Measurements from ENCODE around the gene TEKT2.

TEKT2 gene

DNA sequence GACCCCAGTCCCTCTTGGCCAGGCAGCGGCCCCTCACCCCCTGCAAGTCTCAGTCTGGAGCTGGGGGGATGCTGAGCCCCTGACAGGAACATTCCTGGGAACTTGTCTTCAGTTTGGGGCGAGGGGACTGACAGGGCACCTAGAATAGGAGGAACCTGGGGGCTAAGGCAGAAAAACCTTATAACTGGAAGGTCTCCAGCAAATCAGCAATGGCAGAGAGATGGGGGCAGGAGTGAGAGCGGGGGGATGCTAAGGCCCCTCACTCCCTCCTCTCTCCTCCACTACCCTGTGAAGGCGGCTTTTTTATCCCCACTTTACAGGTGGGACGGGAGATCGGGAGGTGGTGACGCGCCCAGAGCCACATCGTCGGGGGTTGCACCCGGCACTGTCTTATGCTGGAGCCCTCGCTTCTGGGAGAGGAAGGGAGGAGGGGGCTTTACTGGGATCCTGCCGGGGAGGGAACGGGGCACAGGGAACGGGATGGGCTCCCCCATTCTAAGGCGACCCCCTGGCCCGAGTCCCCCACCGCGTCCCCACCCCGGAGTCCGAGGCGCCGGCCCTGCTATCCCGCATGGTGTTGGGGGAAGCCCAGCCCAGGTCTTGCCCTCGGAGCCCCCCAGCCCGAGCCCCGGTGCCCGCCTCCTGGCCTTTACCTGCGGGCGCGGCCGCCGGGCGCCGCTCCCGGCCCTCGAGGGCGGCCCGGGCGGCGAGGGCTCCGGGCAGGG, 40.7 kb downstream of the TEKT2 start:
- Histone ChIP-seq H3K4me1 (ENCODE audit: control insufficient read depth, insufficient read depth, low read length) (no peaks in the 10 kb centered on the region), H3K27ac (ENCODE audit: extremely low read depth, low read depth, low read length) (no peak overlapping the region)
- CTCF ChIA-PET = interaction anchor here (0.6 to 1.0 kb wide), 3 partner anchors 8 to 242 kb away, joined by 3 to 4 read pairs (median 3); no protein-coding TSS in a partner anchor

DNA sequence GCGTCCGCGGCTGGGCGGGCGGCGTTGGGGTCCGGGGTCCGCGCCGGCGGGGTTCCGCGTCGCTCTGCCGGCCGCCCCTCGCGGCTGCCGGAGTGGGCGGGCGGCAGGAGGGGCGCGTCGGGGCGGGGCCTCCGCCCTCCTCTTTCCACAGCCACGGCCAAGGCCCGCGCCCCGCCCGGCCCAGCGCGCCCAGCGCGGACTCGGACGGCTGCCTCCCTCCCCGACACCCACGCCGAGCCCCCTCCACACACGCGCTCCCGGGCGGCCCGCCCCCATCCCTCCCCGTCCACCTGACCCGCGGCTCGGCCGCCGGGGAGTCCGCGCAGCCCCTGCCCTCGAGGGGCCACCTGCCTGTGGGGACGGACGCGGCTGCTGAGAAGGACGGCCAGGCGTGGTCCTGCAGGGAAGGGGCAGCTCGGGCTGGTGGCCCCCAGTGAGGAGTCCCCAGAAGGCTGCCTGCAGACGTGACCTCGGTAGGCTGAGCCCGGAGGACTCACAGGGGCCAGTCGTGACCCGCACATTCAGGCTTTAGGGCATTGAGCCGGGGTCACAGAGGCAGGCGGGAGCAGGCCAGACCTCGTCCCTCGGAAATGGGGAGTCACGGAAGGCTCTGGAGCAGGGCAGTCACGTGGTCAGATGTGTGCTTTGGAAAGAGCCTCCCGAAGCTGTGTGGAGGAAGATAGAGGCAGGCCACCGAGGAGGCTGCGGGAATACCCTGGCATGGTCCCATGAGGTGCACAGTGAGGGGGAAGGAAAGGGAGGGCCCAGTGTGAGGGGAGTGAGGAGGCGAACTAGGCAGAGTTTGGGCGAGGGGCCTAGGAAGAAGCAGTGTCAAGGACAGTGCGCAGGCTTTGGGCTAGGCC, 41.5 kb downstream of the TEKT2 start, which contains the start of gene COL8A2:
Gene COL8A2, minus strand, starts transcription at position 94 of the 863 bp plus-strand sequence. CDS start 24,980 bp downstream, outside the sequence.
- H3K4me1 ChIP-seq (ENCODE audit: control insufficient read depth, insufficient read depth, low read length) = no peaks in the 10 kb centered on the region
- POLR2A ChIA-PET = no interaction called here
- no peak within 1 kb of the TSS for H3K27ac ChIP-seq (ENCODE audit: extremely low read depth, low read depth, low read length)
- H3K36me3 ChIP-seq (ENCODE audit: control insufficient read depth in 2 of 2, insufficient read depth in 1 of 2, low read length in 2 of 2) = no peaks in the 10 kb centered on the region
- no peaks in the 10 kb centered on the region for H3K9me3 ChIP-seq (ENCODE audit: control insufficient read depth, insufficient read depth, low read depth, low read length)
- H3K4me3 ChIP-seq (ENCODE audit: low read depth, low read length) = no peak within 1 kb of the TSS
- CTCF ChIA-PET = no interaction called here
- TF ChIP-seq ZNF747 (tag by site-specific recombination; IDR thresholded peaks at IDR 0.05) (no peak), ZNF600 (tag by site-specific recombination; IDR thresholded peaks at IDR 0.05) (0 out of 2 replicates have a peak, but pooled peaks have one; percentile 6), ZNF16 (tag by site-specific recombination; IDR thresholded peaks at IDR 0.05; ENCODE audit: low read depth) (peak; percentile 65; the same call in 1 of the 2 replicates)
- TF ChIP-seq, protein P1, sequence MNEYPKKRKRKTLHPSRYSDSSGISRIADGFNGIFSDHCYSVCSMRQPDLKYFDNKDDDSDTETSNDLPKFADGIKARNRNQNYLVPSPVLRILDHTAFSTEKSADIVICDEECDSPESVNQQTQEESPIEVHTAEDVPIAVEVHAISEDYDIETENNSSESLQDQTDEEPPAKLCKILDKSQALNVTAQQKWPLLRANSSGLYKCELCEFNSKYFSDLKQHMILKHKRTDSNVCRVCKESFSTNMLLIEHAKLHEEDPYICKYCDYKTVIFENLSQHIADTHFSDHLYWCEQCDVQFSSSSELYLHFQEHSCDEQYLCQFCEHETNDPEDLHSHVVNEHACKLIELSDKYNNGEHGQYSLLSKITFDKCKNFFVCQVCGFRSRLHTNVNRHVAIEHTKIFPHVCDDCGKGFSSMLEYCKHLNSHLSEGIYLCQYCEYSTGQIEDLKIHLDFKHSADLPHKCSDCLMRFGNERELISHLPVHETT (tag by site-specific recombination; IDR thresholded peaks at IDR 0.05) = no peak

More for the DNA sequence above, 40.7 kb downstream of the TEKT2 start:
- POLR2A ChIA-PET = no interaction called here
- Histone ChIP-seq H3K36me3 (ENCODE audit: control insufficient read depth in 2 of 2, insufficient read depth in 1 of 2, low read length in 2 of 2) (no peaks in the 10 kb centered on the region), H3K9me3 (ENCODE audit: control insufficient read depth, insufficient read depth, low read depth, low read length) (no peaks in the 10 kb centered on the region), H3K4me3 (ENCODE audit: low read depth, low read length) (no peak overlapping the region)
- TF ChIP-seq ZNF221 (tag by site-specific recombination; IDR thresholded peaks at IDR 0.05; ENCODE audit: borderline replicate concordance) = no peak
- TF ChIP-seq ZNF341 (tag by site-specific recombination; IDR thresholded peaks at IDR 0.05; ENCODE audit: low read depth) = no peak
- TF ChIP-seq, protein P2, sequence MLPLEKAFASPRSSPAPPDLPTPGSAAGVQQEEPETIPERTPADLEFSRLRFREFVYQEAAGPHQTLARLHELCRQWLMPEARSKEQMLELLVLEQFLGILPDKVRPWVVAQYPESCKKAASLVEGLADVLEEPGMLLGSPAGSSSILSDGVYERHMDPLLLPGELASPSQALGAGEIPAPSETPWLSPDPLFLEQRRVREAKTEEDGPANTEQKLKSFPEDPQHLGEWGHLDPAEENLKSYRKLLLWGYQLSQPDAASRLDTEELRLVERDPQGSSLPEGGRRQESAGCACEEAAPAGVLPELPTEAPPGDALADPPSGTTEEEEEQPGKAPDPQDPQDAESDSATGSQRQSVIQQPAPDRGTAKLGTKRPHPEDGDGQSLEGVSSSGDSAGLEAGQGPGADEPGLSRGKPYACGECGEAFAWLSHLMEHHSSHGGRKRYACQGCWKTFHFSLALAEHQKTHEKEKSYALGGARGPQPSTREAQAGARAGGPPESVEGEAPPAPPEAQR (tag by site-specific recombination; IDR thresholded peaks at IDR 0.05) = no peak

DNA sequence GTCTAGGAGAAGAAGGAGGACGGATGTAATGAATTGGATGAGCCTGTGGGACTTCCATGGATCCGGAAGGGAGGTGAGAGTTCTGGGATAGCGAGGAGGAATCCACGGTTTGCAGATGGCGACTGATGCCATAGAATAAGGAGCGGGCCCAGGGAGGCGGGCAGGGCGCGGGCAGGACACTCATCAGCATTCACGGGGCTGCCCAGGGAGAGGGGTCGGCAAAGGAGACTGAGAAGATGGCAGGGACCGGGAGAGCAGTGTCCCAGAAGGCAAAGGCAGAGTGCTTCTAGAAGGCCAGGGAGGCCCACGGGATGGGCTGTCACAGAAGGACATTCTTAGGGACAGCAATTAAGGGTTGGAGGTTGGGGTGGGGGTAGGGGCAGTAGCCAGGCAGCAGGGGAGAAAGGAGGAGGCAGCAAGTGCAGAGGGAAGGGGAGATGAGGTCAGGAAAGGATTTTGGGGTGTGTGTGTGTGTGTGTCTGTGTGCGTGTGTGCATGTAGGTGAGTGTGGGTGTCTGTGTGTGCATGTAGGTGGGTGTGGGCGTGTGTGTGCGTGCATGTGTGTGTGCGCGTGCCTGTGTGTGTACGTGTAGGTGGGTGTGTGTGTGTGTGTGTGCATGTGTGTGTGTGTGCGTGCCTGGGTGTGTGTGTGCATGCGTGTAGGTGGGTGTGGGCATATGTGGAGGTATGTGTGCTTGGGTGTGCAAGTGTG, 42.3 kb downstream of the TEKT2 start:
- Histone ChIP-seq H3K4me3 (ENCODE audit: low read depth, low read length) (no peak overlapping the region), H3K27ac (ENCODE audit: extremely low read depth, low read depth, low read length) (no peak overlapping the region), H3K9me3 (ENCODE audit: control insufficient read depth, insufficient read depth, low read depth, low read length) (no peaks in the 10 kb centered on the region), H3K36me3 (ENCODE audit: control insufficient read depth in 2 of 2, insufficient read depth in 1 of 2, low read length in 2 of 2) (no peaks in the 10 kb centered on the region), H3K4me1 (ENCODE audit: control insufficient read depth, insufficient read depth, low read length) (no peaks in the 10 kb centered on the region)
- ChIA-PET POLR2A (no interaction called here), CTCF (no interaction called here)
- TF ChIP-seq, protein P3, sequence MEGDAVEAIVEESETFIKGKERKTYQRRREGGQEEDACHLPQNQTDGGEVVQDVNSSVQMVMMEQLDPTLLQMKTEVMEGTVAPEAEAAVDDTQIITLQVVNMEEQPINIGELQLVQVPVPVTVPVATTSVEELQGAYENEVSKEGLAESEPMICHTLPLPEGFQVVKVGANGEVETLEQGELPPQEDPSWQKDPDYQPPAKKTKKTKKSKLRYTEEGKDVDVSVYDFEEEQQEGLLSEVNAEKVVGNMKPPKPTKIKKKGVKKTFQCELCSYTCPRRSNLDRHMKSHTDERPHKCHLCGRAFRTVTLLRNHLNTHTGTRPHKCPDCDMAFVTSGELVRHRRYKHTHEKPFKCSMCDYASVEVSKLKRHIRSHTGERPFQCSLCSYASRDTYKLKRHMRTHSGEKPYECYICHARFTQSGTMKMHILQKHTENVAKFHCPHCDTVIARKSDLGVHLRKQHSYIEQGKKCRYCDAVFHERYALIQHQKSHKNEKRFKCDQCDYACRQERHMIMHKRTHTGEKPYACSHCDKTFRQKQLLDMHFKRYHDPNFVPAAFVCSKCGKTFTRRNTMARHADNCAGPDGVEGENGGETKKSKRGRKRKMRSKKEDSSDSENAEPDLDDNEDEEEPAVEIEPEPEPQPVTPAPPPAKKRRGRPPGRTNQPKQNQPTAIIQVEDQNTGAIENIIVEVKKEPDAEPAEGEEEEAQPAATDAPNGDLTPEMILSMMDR (tag by site-specific recombination; IDR thresholded peaks at IDR 0.05) = no peak
- TF ChIP-seq, protein P4, sequence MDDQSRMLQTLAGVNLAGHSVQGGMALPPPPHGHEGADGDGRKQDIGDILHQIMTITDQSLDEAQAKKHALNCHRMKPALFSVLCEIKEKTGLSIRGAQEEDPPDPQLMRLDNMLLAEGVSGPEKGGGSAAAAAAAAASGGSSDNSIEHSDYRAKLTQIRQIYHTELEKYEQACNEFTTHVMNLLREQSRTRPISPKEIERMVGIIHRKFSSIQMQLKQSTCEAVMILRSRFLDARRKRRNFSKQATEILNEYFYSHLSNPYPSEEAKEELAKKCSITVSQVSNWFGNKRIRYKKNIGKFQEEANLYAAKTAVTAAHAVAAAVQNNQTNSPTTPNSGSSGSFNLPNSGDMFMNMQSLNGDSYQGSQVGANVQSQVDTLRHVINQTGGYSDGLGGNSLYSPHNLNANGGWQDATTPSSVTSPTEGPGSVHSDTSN (CRISPR knock-in tag; IDR thresholded peaks at IDR 0.05) = no peak
- TF ChIP-seq ZNF214 (tag by site-specific recombination; IDR thresholded peaks at IDR 0.05; ENCODE audit: borderline replicate concordance) = no peak
- no peak; the same call in 1 of the 2 replicates for TF ChIP-seq KLF1 (tag by site-specific recombination; IDR thresholded peaks at IDR 0.05)
- TF ChIP-seq, protein P5, sequence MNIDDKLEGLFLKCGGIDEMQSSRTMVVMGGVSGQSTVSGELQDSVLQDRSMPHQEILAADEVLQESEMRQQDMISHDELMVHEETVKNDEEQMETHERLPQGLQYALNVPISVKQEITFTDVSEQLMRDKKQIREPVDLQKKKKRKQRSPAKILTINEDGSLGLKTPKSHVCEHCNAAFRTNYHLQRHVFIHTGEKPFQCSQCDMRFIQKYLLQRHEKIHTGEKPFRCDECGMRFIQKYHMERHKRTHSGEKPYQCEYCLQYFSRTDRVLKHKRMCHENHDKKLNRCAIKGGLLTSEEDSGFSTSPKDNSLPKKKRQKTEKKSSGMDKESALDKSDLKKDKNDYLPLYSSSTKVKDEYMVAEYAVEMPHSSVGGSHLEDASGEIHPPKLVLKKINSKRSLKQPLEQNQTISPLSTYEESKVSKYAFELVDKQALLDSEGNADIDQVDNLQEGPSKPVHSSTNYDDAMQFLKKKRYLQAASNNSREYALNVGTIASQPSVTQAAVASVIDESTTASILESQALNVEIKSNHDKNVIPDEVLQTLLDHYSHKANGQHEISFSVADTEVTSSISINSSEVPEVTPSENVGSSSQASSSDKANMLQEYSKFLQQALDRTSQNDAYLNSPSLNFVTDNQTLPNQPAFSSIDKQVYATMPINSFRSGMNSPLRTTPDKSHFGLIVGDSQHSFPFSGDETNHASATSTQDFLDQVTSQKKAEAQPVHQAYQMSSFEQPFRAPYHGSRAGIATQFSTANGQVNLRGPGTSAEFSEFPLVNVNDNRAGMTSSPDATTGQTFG (tag by site-specific recombination; IDR thresholded peaks at IDR 0.05; ENCODE audit: borderline replicate concordance) = no peak
- no peak for TF ChIP-seq ZNF140 (tag by site-specific recombination; IDR thresholded peaks at IDR 0.05)
- no peak for TF ChIP-seq ZNF37A (tag by site-specific recombination; IDR thresholded peaks at IDR 0.05)
- no peak for TF ChIP-seq ZIC2 (tag by site-specific recombination; IDR thresholded peaks at IDR 0.05)
- TF ChIP-seq ZNF654 (tag by site-specific recombination; IDR thresholded peaks at IDR 0.05; ENCODE audit: low read depth) = no peak
- no peak for TF ChIP-seq PRDM1 (tag by site-specific recombination; IDR thresholded peaks at IDR 0.05)
- TF ChIP-seq ZNF24 (tag by site-specific recombination; IDR thresholded peaks at IDR 0.05) = no peak
- no peak; the same call in 1 of the 2 replicates for TF ChIP-seq ZNF837 (tag by site-specific recombination; IDR thresholded peaks at IDR 0.05)
- TF ChIP-seq ZNF121 (tag by site-specific recombination; IDR thresholded peaks at IDR 0.05) = no peak

Data from HEK293 (cell line).